Measurements from ENCODE around the gene AQP12B. TPM values are rescaled to one million over a fixed set of nuclear protein-coding genes. Genes with fewer than 3 reads are reported as not detected.
"Not testable (repeated sequence)": the region's sequence is repeated elsewhere in the genome, so short reads cannot be mapped to it uniquely, and the experiment has no call there.

The AQP12B gene
- total RNA-seq, 1 donor from 2014 or later = not detected

DNA sequence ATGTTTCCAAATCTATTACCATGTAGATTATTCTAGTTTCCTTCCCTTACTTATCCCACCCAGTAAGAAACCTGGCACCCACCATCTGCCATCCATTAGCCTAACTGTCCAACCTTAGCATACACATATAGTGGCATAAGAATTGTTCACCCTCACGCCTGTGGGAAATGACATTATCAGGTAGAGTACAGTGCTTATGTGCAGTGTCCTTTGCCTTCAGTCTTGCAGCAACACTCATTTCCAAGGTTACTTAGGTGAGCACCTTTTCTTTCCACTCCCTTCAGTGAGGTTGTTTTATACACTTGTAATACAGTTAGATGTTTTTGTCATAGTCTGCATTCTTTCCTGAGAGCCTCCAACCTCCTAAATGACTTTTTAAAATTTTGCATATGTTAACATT lies 18.1 kb downstream of the AQP12B start:
- intact Hi-C loops (cut with DNase I) = no loop called here
- ATAC-seq (ENCODE audit: poor library complexity) = no peak
- DNase-seq = no peak

DNA sequence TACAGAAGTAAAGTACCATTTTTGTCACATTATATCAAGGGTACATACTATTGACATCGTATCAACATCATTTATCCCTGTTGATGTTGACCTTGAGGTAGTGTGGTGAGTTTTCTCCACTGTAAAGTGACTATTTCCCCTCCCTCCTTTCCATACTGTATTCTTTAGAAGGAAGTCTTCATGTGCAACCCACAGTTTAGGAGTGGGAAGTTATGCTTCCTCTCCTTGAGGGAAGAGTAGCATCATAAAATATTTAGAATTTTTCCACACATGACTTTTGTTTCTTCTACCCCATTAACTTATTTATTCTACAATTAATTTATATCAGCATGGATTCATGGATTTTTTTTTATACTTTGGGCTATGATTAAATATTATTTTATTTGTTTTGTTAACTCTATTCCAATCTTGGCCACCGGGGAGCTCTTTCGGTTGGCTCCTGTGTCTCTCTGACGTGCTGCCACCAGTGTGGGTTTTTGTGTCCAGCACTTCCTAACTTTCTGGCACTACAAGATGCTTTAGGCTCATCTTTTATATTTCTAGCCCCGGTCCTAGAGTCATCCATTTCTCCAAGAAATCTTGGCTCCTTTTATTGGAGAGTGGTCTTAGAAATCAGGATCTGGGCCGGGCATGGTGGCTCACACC lies 19.0 kb downstream of the AQP12B start:
- DNase-seq (no peak), ATAC-seq (ENCODE audit: poor library complexity) (no peak)
- intact Hi-C loops (cut with DNase I) = no loop called here

DNA sequence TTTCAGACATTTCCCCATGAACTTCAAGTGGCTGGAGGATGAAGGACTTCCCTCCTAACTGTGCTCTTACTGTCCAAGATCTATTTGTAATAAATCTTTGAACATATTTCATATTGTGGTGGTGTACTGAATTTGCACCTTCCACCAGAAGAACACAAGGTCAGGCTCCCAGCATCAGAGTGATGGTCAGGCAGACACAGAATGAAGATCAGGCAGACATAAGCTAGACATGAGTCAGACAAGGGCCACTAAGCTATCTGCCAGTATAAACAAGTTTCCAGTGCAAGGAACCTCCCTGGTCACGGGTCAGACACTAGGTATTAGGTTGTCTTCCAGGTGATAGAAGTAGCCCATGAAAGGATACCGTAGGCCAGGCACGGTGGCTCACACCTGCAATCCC lies 20.0 kb downstream of the AQP12B start:
- intact Hi-C loops (cut with DNase I) = no loop called here
- no peak for ATAC-seq (ENCODE audit: poor library complexity)
- no peak for DNase-seq

DNA sequence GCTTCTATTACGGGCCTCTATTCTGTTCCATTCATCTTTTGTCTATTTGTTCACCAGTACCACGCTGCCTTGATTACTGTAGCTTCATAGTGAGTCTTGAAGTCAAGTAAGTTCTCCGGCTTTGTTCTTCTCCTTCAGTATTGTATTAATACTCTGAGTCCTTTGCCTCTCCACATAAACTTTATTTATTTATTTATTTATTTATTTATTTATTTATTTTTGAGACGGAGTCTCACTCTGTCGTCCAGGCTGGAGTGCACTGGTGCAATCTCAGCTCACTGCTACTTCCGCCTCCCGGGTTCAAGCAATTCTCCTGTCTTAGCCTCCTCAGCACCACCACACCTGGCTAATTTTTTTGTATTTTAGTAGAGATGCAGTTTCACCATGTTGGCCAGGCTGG lies 22.8 kb downstream of the AQP12B start:
- ATAC-seq (ENCODE audit: poor library complexity); intact Hi-C loops (cut with DNase I); DNase-seq: not testable (repeated sequence)

DNA sequence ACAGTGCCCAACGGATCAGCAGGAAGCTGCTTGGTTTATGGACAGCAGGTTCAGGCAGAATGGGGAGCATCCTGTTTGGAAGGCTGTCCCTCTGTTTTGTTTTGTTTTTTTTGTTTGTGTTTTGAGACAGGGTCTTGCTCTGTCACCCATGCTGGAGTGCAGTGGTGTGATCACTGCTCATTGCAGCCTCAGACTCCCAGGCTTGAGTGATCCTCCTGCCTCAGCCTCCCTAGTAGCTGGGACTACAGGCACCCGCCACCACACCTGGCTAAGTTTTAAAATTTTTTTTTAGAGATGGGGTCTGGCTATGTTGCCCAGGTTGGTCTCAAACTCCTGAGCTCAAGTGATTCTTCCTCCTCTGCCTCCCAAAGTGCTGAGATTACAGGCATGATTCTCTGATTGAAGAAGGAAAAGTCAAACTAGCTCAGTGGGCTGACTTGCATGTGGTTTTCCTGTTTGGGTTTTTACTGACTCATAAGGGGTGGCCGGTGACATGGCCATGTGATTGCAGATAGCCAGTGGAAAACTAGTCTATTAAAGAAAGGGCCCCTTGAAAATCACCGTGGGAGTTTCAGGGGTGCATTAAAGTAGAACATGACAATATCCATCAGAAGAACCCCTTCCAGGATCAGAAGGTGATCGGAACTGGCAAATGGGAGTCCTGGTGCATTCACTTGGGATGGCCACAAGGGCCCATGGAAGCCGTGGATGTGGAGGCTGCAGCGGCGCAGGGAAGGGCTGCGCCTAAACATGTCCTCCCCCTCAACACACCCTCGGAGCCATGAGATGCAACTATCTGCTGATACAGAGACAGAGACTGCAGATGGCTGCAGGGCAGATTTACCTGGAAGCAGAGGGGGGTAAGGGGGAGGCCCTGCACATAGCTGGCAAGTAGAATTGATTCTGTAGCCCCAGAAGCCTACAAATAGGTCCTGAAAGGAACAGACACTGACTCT lies 26.5 kb downstream of the AQP12B start:
- intact Hi-C loops (cut with DNase I) = no loop called here
- DNase-seq = no peak
- ATAC-seq (ENCODE audit: poor library complexity) = no peak

DNA sequence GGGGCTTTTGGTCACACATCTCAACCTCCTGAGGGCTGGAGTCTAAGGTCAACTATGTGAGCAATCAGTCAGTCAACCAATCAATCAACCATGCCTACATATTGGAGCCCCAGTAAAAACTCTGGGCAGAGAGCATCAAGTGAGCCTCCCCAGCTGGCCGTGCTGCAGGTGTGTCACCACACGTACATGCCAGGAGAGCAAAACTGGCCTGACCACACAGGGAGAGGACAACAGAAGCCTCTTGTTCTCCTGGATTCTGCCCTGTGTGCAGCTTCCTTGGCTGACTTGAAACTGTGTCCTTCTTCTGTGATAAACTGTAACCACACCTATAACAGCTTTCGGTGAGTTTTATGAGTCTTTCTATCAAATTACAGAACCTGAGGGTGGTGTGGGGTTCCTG lies 31.5 kb downstream of the AQP12B start:
- no peak for DNase-seq
- intact Hi-C loops (cut with DNase I) = no loop called here
- no peak for ATAC-seq (ENCODE audit: poor library complexity)

DNA sequence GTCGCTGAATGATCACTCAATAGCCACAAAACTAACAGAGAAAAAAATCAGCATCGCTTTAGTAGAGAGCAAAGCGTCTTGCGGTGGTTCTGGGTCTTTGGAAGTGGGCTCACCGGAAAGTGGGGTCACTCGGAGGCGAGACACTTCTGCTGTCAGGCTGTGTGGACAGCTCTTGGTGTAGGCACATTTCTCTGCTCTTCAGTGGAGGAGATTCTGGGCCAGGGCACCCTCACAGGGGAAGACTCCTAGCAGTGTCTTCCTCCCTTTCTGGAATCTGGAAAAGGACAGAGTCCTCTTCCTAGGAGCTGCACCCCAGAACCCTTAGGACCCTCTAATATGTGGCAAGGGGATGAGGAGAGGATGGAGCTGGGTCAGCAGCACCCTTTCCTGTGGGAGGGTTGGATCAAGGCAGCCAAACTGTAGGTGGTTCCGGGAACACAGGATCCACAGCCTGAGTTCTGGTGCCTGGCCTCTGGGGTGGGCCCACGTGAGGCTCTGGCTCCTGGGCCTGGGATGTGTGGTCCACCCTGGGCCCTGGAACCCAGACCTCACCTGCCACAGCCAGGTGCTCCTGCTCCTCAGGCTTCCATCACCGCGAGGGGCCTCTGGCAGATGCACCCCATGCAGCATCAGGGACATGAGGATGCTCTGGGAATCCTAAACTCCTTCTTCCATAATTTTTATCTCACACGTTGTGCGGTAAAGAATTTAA lies 32.3 kb downstream of the AQP12B start:
- intact Hi-C loops (cut with DNase I) = no loop called here
- DNase-seq = no peak
- ATAC-seq (ENCODE audit: poor library complexity) = no peak

DNA sequence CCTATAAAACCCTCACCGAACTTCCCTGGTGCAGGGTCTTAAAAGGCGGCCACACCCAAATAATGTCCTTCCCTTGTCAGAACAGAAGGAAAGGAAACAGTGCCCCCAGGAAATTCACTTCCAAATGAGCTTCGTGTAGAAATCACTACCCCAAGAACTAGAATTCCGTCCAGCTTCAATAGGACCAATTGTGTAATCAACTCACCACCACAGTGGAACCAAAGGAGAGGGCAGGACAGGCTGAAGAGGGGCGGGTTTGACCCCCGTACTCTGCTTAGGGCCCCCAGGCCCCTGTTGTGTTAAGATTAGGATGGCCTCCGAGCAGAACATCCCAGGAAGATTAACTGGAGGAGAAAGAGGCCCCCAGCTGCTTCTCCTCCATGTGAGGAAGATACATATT lies 33.4 kb downstream of the AQP12B start:
- intact Hi-C loops (cut with DNase I) = no loop called here

DNA sequence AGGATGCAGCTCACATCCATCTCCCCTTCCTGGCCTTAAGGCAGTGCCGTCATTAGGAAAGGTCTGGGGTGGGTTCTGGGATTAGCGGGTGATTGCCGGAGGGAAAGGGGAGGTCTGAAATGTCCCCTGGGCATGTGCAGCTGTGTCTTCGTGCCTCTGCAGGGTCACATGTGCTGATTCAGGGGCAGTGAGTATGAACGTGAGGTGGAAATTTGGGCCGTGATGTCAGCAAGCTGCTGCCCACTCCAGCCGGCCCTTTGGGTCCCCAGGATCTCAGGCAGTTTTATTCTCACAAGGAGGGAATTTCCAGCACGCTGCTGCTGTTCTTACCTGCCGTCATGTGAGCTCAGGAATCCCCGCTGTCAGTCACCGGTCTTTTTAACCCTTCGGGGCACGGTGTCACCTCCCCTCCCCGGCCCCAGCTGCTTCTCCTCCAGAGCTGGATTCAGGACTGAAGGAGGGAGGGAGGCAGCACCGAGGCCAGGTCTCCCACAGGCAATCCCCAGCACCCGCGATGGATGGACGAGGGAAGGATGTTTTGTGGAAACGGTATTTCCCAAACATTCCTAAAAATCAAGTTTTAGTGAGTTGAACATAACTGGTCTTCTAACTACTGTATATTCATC lies 33.9 kb downstream of the AQP12B start:
- no peak for ATAC-seq (ENCODE audit: poor library complexity)
- no peak for DNase-seq
- intact Hi-C loops (cut with DNase I) = no loop called here

More for the DNA sequence above, 33.4 kb downstream of the AQP12B start:
- ATAC-seq (ENCODE audit: poor library complexity) (no peak), DNase-seq (no peak)

DNA sequence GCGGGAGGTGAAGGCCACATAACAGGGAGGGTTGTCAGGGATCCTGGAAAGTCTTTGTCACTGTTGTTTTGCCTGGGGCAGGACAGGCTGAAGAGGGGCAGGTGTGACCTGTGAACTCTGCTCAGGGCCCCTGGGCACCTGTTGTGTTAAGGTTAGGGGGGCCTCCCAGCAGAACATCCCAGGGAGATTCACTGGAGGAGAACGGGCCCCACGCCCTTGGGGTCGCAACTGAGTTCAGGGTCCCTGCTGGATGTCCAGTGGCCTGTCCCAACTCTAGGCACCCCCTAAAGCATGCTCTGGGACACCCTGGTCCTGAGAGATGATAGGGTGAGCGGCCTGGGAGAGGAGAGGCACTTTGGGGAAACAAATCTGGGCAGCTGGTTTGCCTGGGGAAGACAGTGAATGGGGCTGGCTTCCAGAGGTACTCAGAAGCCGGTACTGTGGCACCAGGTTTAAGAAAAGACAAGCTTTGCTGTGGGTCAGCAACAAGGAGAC lies 34.5 kb downstream of the AQP12B start:
- intact Hi-C loops (cut with DNase I) = no loop called here

DNA sequence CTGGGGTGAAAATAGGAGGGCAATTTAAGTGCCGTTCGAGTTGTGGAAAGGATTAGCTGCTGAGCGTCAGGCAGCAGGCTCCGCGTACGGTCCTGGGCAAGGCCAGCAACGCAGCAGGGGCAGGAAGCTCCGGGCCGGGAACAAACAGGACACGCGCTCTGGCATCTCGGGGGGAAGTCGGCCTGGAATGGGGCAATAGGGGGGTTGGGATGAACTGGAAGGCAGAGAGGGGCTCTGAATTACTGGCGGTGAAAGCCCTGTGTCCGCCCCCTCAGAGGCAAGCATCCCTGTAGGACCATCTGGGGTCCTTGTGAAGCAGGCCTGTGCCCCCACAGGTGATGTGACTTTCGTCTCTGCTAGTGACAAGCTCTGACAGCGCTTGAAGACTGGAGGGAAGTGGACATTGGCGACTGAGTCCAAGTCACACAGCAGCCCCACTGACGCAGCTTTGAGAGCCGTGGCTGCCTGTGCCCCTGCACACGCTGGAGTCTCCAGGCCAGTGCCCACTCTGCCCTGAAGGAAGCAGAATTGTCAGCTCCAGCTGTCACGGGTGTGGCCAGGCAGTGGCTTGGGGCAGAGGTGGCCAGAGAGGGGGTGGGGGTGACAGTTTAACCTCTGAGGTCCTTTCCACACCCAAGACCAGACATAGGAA lies 35.1 kb downstream of the AQP12B start:
- intact Hi-C loops (cut with DNase I) = no loop called here
- ATAC-seq (ENCODE audit: poor library complexity) (no peak), DNase-seq (no peak)

More for the DNA sequence above, 34.5 kb downstream of the AQP12B start:
- ATAC-seq (ENCODE audit: poor library complexity) (no peak), DNase-seq (no peak)

DNA sequence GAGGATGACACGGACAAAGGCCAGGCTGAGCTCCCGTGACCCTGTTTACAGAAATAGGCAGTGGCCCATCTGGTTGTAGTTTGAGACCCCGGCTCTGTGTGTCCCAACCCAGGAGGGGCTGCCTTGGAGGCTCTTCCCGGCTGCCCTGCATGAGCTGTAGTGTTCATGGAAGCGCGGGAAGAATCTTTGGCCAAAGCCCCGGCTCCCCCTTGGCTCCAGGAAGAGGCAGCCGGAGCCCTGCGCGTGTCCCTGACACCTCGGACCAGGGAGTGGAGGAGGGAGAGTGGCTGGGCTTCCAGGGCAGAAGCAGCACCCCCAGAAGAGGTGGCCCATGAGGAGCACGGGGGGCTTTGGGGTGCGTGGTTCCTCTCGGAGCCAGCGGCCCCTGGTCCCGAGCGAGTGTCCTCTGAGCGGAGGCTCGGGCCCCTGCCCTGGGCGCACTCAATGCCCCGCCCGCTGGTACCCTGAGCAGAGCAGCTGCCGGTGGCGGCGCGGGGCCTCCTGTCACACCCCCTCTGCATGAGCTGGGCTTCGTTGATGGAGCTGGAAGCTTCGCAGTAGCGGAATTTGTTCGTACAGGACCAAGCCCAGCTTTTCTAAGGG lies 35.7 kb downstream of the AQP12B start:
- intact Hi-C loops (cut with DNase I) = no loop called here
- ATAC-seq (ENCODE audit: poor library complexity) (no peak), DNase-seq (no peak)

DNA sequence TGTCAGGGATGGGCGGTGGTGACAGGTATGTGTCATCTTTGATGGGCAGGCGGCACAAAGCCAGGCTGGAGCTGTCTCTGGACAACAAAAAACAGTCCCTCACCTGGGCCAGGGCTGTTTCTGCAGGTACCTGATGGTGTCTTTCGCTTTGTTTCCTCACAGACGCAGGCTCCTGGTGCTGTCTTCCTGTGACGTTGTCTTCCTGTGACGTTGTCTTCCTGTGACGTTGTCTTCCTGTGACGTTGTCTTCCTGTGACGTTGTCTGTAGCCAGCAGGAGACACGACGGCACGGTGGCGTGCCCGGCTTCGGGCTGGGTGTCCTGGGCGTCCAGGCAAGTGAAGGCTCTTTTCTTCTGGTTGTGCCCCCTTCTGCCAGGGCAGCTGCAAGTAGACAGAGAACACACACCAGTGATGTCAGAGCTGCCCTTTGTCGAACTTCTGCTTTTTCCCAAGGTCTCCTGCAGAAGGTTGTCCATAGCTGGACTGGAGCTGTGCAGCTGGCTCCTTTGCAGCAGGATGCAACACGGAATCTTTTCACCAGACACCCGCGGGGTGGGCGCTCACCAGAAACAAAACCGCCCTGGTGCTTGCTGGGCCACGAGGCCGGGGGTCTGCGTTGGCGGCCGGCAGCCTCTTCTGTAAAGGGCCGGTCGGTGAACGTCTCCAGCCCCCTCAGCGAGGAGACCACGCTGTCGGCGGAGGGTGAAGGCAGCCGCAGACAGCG lies 36.3 kb downstream of the AQP12B start:
- intact Hi-C loops (cut with DNase I) = no loop called here

DNA sequence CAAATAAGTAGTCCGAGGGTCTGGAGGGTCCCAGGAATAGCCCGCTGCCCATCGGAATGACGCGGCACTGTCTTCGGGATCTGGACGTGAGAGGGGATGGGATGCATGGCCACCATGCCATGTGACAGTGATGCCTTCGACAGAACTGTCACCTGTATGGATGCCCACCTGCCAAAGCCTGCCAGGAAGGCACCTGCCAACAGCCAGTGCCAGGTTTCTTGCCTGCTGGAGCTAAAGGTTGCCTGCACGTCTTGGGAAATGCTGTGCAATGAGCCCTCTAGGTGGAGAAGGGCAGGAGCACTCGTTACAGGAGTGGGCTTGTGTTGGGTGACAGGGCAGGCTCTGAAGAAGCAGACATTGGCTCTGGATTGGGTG lies 36.9 kb downstream of the AQP12B start:
- intact Hi-C loops (cut with DNase I) = no loop called here
- ATAC-seq (ENCODE audit: poor library complexity) (no peak), DNase-seq (no peak)

More for the DNA sequence above, 36.3 kb downstream of the AQP12B start:
- ATAC-seq (ENCODE audit: poor library complexity) (no peak), DNase-seq (no peak)

DNA sequence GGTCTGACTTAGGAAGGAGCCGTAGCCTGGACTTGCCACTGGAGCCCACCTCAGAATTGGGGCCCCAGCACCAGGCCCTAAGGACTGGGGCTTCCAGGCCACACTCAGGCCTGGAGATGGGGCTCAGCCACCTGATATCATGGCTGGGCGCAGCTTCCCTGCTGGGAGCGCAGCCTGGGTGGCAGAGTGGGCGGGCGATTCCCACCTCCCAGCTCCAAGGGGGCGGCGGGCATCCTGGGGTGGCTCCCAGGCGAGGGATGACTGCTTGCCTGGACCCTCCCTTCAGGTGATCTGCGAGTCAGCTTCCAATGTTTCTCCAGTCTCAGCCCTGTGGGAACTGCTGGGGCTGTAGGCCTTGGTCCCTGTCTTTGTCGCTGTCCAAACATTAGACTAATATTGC lies 37.3 kb downstream of the AQP12B start:
- intact Hi-C loops (cut with DNase I) = no loop called here
- no peak for ATAC-seq (ENCODE audit: poor library complexity)
- no peak for DNase-seq

DNA sequence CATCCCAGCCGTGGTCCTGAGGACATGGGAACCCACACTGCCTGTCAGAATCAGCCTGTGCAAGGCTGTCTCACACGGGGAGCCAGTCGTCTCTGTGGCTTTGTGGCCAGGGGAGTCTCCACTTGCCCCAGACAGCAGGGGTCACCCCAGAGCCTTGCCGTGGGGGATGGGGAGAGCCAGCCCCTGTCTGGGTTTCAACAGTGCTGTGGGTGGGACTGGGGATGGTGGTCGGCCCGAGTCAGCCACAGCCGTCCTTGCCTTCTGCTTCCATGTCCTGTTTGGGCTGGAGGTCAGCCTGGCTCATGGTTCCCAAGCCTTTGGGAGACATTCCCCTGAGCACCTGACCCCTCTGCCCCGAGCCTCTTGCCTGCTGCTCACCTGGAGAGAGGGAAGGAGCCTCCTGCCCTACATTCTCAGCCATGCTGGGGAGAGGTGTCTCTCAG lies 37.8 kb downstream of the AQP12B start:
- DNase-seq (no peak), ATAC-seq (ENCODE audit: poor library complexity) (no peak)
- intact Hi-C loops (cut with DNase I) = no loop called here

DNA sequence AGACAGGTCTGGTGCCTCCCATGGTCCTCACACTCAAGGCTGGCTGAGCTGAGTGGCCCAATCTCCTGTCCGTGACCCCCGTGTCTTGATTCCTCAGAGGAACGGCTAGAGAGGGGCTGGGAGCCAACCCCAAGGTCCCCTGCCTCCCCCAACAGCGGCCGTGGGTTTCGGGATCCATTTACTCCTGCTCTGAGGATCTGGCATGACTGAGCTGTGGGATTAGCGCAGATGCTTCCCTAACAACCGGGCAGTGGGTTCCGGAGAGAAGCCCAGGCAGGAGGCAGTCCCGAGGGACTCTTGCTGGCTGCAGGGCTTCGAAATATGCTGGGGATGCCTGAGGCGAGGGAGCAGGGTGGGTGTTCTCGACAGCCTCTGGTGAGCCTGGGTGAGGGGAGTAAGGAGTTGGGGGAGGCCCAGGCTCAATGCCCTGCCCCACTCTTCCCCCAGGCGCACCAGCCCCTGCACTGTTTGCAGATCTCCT lies 38.5 kb downstream of the AQP12B start:
- DNase-seq (no peak), ATAC-seq (ENCODE audit: poor library complexity) (no peak)
- intact Hi-C loops (cut with DNase I) = no loop called here

Measured in Right ventricle myocardium superior (tissue), 1 donor.